Esophagus muscularis mucosa (tissue), 4 donors: Measurements from ENCODE around the gene RNF43. TPM values are rescaled to one million over a fixed set of nuclear protein-coding genes. Genes with fewer than 3 reads are reported as not detected.

Source experiments
- DNase-seq: peaks from one replicate; pipeline ENCODE4 v3.0.0-alpha.2; 2017; ENCODE audit errors: extremely low spot score
- H3K27ac ChIP-seq, 4 donors: fragments of 200-600 bp; sonication (generic); replicated peaks in 1 of 4; 1 replicate in 3 of 4; 2 replicates in 1 of 4; pipeline ENCODE4 v1.5.1; 2016 to 2019; ENCODE audit warnings: mild to moderate bottlenecking in 1 of 4
- H3K27me3 ChIP-seq, 4 donors: fragments of 200-600 bp; sonication (generic); one replicate each; pipeline versions ENCODE4 v1.5.1 to v1.6.0; 2016 to 2019
- H3K36me3 ChIP-seq, 4 donors: fragments of 200-600 bp; sonication (generic); one replicate each; pipeline ENCODE4 v1.5.1; 2016 to 2019
- H3K4me1 ChIP-seq, 4 donors: fragments of 200-600 bp; sonication (generic); one replicate each; pipeline ENCODE4 v1.5.1; 2016 to 2019
- H3K4me3 ChIP-seq, 4 donors: fragments of 200-600 bp; sonication (generic); 1 replicate in 2 of 4; 2 replicates in 2 of 4; pipeline ENCODE4 v1.5.1; 2016 to 2019; ENCODE audit warnings: mild to moderate bottlenecking in 4 of 4, moderate library complexity in 1 of 4
- H3K9me3 ChIP-seq, 4 donors: fragments of 200-600 bp; sonication (generic); 1 replicate in 3 of 4; 2 replicates in 1 of 4; pipeline ENCODE4 v1.5.1; 2016 to 2019
- CTCF ChIP-seq, 3 experiments: fragments of 200-600 bp in 2 of 3; fragments of 450-650 bp in 1 of 3; sonication (generic) in 2 of 3; IDR thresholded peaks; one replicate each; pipeline ENCODE4 v1.5.1; 2017 to 2019; ENCODE audit warnings: antibody characterized with exemption in 3 of 3, mild to moderate bottlenecking in 2 of 3, moderate library complexity in 1 of 3
- EP300 ChIP-seq: sonication (generic); formaldehyde crosslinking; IDR thresholded peaks from one replicate; pipeline ENCODE4 v1.6.1; 2017; ENCODE audit warnings: antibody characterized with exemption
- POLR2A ChIP-seq: fragments of 450-650 bp; IDR thresholded peaks from one replicate; pipeline ENCODE4 v1.6.1; 2017; ENCODE audit warnings: antibody characterized with exemption, moderate library complexity, mild to moderate bottlenecking, low read depth
- POLR2AphosphoS5 ChIP-seq, 2 donors: sonication (generic); formaldehyde crosslinking; IDR thresholded peaks; one replicate each; pipeline ENCODE4 v1.6.1; 2017; ENCODE audit warnings: antibody characterized with exemption in 2 of 2
- WGBS: methylation state at CpG from one replicate; pipeline ENCODE4 v1.1.5; 2018; 5-methylcytosine and 5-hydroxymethylcytosine counted together
- intact Hi-C: fragments of 100-400 bp; cut with DNase I; formaldehyde crosslinking; loops from one replicate; pipeline ENCODE4 v1.15.1; 2023
- total RNA-seq, 4 donors: library from RNA; depleted of rRNA; stranded (reverse); fragments of >200 nt; gene quantifications; one replicate each; pipeline versions ENCODE4 v1.1.0 to v1.2.1, GENCODE V29; 2016

The RNF43 gene
- total RNA-seq, result under 1 TPM in 3 of 4 donors, not detected in 1; under 0.01 to 0.26 (median 0.11) TPM

GRCh38 chr17:58417300-58418092 is at the start of gene RNF43:
RNF43 (minus strand) TSS chr17:58417534; CDS start chr17:58415577, 1,957 bp downstream.
- 2% methylated on average over 8 of the region's 8 CpGs for WGBS
- H3K9me3 ChIP-seq, result no peaks in the 10 kb centered on the region
- TF ChIP-seq EP300, result no peak
- peak; percentile 65 to 84 (median 77) for TF ChIP-seq CTCF (IDR thresholded peaks at IDR 0.05)
- TF ChIP-seq POLR2AphosphoS5 (IDR thresholded peaks at IDR 0.05), result peak; percentile 42 to 55
- no peak for TF ChIP-seq POLR2A
- peaks cover 4 to 12% (median 8%) of the 10 kb centered on the region in 4 donors for H3K4me1 ChIP-seq
- peak; percentile 96 for DNase-seq
- intact Hi-C loops, result loop anchor here (2.0 to 5.0 kb wide), 3 partner anchors 65 to 350 kb away; partner anchors contain the start of gene SUPT4H1
- no peaks in the 10 kb centered on the region for H3K36me3 ChIP-seq
- H3K27ac ChIP-seq, result peak within 1 kb of the TSS in 3 of 4 donors; percentile 4 to 59 (median 42)
- peaks cover 0 to 3% (median 0%) of the 10 kb centered on the region in 4 donors for H3K27me3 ChIP-seq
- H3K4me3 ChIP-seq, result peak within 1 kb of the TSS; percentile 35 to 56 (median 44)

GRCh38 chr17:58455491-58455890 is 38.2 kb upstream of the RNF43 start:
- Histone ChIP-seq H3K27me3 (no peaks in the 10 kb centered on the region), H3K4me3 (no peak overlapping the region), H3K4me1 (no peaks in the 10 kb centered on the region), H3K36me3 (no peaks in the 10 kb centered on the region), H3K9me3 (no peaks in the 10 kb centered on the region), H3K27ac (no peak overlapping the region)
- intact Hi-C loops, result no loop called here
- TF ChIP-seq CTCF (IDR thresholded peaks at IDR 0.05) (no peak), POLR2A (no peak), EP300 (no peak), POLR2AphosphoS5 (IDR thresholded peaks at IDR 0.05) (no peak)
- DNase-seq, result no peak

GRCh38 chr17:58452738-58453137 is 35.4 kb upstream of the RNF43 start:
- 86% methylated on average over 1 of the region's 1 CpG for WGBS
- no peaks in the 10 kb centered on the region for H3K4me1 ChIP-seq
- no peak overlapping the region for H3K4me3 ChIP-seq
- H3K36me3 ChIP-seq, result no peaks in the 10 kb centered on the region
- intact Hi-C loops, result no loop called here
- no peak for DNase-seq
- no peaks in the 10 kb centered on the region for H3K27me3 ChIP-seq
- TF ChIP-seq POLR2A, result no peak
- no peak for TF ChIP-seq EP300
- no peak for TF ChIP-seq POLR2AphosphoS5 (IDR thresholded peaks at IDR 0.05)
- no peak for TF ChIP-seq CTCF (IDR thresholded peaks at IDR 0.05)
- no peak overlapping the region for H3K27ac ChIP-seq
- H3K9me3 ChIP-seq, result no peaks in the 10 kb centered on the region

- no peak for DNase-seq
- H3K9me3 ChIP-seq, result no peaks in the 10 kb centered on the region
- no peaks in the 10 kb centered on the region for H3K4me1 ChIP-seq
- TF ChIP-seq POLR2AphosphoS5 (IDR thresholded peaks at IDR 0.05) (no peak), CTCF (IDR thresholded peaks at IDR 0.05) (peak in 2 of 3 experiments; percentile 35 to 37)
- H3K36me3 ChIP-seq, result no peaks in the 10 kb centered on the region
- H3K27ac ChIP-seq, result no peak overlapping the region
- 71% methylated on average over 9 of the region's 9 CpGs for WGBS
- no peak overlapping the region for H3K4me3 ChIP-seq
- intact Hi-C loops, result no loop called here
- H3K27me3 ChIP-seq, result no peaks in the 10 kb centered on the region
These were observed 30.0 kb upstream of the RNF43 start for GRCh38 chr17:58447039-58447975.
